ENCODE results near the gene CORO7.

DNA sequence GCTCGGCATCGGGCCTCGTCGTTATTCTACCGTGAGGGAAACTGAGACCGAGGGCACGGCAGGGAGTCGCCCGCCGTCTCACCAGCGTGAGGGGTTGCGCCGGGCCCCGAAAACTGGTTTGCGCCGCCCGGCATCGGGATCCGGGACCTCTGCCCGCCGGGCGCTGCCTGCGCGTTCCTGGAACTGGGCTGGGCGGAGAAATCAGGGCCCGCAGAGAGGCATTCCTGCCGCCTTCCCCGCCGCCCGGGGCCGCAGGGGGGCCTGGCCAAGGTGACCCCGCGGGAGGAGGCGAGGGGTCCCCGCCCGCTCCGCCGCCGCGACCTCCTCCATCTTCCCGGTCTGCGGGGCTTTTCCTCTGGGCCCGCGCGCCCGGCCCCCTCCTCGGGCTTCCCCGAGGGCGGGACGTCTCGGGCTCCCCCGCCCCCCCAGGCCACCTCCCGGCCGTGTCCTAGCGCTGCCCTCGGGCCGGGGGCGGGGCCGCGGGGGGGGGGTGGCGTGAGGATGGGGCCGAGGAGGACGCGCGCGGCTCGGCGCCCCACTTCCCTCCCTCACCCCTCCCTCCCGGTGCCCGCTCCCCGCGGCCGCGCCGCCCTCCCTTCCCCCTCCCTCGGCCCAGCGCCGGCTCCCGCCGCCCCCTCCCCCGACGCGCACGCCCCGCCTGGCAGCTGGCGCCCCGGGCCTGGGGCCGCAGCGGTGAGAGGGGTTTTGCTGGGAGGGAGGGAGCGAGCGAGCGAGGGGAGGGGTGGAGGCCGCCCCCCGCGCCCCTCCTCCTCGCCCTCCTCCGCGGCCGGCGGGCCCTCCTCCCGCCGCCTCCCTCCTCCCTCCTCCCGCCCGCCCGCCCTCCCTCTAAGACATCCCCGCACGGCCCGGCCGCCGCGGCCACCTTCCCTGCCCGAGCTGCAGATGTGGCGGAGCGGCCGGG, 100.9 kb downstream of the CORO7 start, which contains the start of gene GLIS2:
- TF ChIP-seq, protein P1, sequence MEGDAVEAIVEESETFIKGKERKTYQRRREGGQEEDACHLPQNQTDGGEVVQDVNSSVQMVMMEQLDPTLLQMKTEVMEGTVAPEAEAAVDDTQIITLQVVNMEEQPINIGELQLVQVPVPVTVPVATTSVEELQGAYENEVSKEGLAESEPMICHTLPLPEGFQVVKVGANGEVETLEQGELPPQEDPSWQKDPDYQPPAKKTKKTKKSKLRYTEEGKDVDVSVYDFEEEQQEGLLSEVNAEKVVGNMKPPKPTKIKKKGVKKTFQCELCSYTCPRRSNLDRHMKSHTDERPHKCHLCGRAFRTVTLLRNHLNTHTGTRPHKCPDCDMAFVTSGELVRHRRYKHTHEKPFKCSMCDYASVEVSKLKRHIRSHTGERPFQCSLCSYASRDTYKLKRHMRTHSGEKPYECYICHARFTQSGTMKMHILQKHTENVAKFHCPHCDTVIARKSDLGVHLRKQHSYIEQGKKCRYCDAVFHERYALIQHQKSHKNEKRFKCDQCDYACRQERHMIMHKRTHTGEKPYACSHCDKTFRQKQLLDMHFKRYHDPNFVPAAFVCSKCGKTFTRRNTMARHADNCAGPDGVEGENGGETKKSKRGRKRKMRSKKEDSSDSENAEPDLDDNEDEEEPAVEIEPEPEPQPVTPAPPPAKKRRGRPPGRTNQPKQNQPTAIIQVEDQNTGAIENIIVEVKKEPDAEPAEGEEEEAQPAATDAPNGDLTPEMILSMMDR (IDR thresholded peaks at IDR 0.05 in 4 of 5, conservative IDR thresholded peaks at IDR 0.05 in 1 of 5), result no peak
- TF ChIP-seq POLR2A (IDR thresholded peaks at IDR 0.05), result peak in 1 of 2 donors; percentile 21
